Measurements from ENCODE around the gene SMYD2.

Gene SMYD2, protein sequence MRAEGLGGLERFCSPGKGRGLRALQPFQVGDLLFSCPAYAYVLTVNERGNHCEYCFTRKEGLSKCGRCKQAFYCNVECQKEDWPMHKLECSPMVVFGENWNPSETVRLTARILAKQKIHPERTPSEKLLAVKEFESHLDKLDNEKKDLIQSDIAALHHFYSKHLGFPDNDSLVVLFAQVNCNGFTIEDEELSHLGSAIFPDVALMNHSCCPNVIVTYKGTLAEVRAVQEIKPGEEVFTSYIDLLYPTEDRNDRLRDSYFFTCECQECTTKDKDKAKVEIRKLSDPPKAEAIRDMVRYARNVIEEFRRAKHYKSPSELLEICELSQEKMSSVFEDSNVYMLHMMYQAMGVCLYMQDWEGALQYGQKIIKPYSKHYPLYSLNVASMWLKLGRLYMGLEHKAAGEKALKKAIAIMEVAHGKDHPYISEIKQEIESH

DNA sequence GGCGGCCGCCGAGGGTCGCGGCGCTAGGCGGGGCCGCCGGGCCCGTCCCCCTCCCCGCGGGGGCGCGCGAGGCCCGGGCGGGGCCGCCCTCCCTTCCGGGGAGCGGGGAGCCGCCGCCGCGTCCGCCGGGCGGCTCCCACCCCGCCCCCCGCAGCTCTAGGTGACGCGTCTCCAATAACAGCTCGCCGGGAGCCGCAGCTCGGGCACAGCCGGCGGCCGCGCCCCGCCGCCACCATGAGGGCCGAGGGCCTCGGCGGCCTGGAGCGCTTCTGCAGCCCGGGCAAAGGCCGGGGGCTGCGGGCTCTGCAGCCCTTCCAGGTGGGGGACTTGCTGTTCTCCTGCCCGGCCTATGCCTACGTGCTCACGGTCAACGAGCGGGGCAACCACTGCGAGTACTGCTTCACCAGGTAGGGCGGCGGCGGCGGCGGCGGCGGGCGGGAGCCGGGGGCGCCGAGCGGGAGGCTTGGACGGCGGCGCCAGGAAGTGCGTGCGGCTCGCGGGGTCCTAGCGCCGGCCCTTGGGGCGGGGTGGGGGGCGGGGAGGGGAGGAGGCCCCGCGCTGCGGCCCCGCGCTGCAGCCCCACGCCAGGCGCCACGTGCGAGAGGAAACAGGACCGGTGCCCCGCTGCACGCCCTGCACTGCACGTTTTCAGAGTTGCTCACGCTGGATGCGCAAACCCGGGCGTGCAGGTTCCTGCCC lies at the start of gene SMYD2:
Gene SMYD2 (plus strand): TSS at position 139 of the 699 bp plus-strand sequence. CDS start 96 bp downstream, at position 235.
- peak in 45 of 56 donors; percentile 16 to 71 (median 41) for DNase-seq

GRCh38 chr1:214233856-214234634 lies 46.9 kb upstream of the SMYD2 start:
- no peak for DNase-seq

DNA sequence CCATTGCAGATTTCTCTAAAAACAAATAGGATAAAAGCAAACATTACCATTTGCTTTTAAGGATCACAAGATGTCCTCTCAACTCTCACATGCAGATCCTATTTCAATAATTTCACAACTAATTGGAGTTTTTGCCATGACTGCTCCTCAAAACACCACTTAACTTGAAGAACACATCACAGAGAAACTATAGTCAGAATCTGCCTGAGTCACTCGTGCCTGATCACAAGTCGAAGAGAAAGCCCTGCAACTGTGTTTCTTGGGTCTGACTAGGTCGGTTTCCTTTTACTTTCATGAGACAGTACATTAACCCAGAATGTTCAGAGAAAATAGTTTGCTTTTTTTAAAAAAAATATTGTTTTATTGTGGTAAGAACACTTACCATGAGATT lies 46.3 kb upstream of the SMYD2 start:
- no peak for DNase-seq

DNA sequence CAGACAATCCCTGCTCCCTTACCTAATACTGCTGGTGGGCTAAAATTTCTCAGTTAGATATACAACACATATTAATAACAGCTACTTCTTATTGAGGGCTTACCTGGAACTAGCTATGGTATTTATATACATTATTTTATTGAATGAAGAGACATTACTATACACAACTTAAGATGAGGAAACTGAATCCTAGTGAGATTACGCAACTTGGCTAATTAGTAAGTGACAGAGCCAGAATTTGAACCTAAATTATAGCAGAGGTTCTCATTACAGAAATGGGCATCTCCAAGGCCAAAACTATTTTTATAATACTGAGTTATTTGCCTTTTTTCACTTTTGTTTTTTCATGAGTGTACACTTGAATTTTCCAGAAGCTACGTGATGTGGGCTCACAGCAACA lies 44.5 kb upstream of the SMYD2 start:
- no peak for DNase-seq

- no peak for DNase-seq
Measured at GRCh38 chr1:214241060-214241459, 39.9 kb upstream of the SMYD2 start.

DNA sequence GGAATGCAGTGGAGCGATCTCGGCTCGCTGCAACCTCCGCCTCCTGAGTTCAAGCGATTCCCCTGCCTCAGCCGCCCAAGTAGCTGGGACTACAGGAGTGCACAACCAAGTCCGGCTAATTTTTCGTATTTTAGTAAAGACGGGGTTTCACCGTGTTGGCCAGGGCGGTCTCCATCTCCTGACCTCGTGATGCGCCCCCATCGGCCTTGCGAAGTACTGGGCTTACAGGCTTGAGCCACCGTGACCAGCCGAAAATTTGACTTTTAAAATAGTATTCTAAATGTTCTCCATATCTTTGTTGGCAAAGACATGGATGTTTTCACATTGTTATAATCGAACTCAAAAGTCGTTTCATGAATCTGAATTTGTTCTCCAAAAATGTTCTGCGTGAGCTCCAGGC lies 36.7 kb upstream of the SMYD2 start:
- DNase-seq, result no peak

DNA sequence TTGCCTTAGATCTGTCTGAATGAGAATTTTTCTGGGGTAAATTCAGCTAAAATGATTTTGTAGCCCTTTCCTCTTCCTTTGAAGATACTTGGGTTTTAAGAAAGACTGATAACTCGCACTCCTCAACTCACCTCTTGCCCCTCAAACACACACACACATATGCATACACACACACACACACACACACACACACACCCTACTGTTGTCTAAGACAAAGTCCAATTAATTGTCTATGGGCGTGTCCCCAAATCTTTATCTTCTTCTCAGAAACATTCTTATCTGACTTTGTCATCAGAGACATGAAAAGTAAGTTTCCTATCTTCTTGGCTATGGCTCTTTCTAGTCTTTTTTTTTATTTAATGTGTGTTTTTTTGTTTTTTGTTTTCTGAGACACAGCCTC lies 36.1 kb upstream of the SMYD2 start:
- DNase-seq, result no peak

DNA sequence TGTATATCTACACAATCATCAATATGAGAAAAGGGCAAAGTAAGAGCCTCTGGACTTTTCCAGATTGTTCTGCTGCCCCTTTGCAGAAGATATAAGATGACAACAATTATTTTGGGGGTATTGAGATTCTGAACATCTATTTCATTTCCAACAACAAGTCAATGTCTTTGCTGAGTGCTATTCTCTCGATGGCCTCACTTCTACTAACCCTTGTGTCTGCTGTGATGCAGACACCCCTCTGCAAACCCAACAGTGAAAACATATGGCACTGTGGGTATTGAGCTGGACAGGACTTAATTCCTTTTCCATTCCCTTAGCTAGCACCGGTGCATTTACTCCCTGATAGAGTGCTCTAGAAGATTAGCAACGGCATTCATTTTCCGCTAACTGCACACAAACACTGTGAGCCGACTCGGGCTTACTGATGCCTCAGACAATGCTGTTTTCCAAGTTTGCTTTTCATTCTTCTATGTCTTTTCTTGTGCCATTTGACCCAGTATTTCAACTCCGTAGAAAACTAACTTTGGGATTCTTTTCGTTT lies 33.4 kb upstream of the SMYD2 start:
- no peak for DNase-seq

GRCh38 chr1:214248311-214249085 lies 32.5 kb upstream of the SMYD2 start:
- no peak for DNase-seq

GRCh38 chr1:214249651-214250050 lies 31.3 kb upstream of the SMYD2 start:
- DNase-seq, result no peak

GRCh38 chr1:214251354-214251753 lies 29.6 kb upstream of the SMYD2 start:
- no peak for DNase-seq

DNA sequence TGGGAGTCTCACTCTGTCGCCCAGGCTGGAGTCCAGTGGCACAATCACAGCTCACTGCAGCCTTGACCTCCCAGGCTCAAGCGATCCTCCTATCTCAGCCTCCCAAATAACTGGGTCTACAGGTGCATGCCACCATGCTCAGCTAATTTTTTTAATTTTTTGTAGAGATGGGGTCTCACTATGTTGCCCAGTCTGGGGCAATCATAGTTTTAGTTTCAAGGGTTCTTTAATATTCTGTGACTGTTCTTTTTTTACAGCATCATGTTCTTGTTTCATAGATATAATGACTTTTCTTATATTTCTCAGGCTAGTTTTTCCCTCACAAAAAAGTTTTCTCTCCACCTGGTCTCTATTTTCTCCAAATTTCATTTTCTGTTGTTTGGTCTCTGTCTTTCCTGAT lies 25.4 kb upstream of the SMYD2 start:
- DNase-seq, result no peak

GRCh38 chr1:214259353-214259977 lies 21.5 kb upstream of the SMYD2 start:
- no peak for DNase-seq

GRCh38 chr1:214260561-214261205 lies 20.3 kb upstream of the SMYD2 start:
- DNase-seq, result no peak

DNA sequence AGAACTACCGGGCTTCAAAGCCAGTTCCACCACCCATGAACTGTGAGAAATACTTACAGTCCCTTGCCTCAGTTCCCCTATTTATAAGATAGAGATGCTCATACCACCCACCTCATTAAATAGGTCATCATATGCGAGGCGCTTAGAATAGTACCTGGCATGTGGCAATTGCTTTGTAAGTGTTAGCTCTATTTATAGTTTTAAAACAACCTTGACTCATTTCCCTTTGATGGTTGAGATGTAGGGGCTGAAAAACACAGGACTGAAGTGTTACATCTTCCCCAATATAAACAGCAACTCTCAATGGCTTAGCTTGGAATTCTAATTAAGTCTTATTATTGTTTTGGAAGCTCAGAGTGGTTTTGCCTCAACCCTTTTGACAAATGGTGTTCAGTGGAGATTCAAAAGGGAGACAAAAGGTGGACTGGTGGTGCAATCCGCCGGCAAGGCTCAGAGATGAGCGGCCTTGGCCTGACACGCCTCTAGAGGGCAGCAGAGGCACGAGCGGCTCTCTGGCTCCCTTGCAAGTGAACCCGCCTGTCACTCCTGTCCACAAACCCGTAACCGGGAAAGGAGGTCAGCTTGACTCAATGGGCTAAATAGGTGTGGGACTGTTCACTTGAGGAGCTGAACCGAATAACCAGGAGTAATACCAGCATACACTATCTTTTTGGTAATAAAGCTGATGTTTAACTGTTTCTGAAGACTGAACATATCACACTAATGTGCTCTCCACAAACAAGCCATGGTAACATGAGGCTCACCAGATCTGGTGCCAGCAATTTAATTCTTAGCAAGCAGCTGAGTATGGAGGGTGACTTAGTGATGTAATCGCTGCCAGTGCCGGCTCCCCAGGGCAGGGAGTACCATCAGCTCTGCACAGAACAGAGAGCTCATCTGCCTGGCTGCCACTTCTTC lies 19.5 kb upstream of the SMYD2 start:
- peak in 53 of 56 donors; percentile 7 to 84 (median 59) for DNase-seq

DNA sequence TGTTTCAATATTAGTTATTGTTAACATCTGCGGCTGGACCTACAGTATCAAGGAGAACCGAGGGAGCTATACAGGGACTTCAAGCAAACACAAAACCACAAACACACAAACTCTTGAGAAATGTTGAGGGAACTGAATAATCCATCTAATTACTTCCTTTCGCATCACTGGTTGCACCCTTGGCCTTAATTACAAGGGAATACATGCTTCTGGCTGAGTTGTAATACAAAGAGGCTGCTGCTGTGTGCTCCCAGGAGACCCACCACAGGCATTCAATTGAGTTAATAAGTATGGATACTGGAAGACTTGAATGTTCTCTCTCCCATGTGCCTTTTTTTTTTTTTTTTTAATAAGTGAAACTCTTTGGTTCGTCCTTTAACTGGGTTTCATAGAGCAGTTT lies 16.8 kb upstream of the SMYD2 start:
- no peak for DNase-seq

DNA sequence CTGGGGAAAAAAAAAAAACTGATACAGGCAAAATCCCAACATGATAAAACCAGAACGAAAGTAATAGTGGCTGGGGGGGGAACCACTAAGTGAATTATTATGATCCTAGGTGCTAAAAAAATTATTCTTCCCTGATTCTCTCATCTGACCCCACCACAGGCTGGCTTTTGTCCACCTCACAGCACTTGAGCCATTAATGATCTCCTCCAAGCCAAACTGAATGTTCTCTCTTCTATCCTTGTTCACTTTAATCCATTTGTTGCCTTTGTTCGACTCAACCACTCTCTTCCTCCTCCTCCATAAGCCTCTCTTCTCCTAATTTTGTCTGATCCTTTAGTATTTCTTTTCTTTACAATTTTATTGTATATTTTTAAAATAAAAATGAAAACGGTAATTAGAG lies 16.0 kb upstream of the SMYD2 start:
- no peak for DNase-seq

- no peak for DNase-seq
Measured at GRCh38 chr1:214270097-214270650, 10.8 kb upstream of the SMYD2 start.
